ENCODE results near the gene ST8SIA5.

DNA sequence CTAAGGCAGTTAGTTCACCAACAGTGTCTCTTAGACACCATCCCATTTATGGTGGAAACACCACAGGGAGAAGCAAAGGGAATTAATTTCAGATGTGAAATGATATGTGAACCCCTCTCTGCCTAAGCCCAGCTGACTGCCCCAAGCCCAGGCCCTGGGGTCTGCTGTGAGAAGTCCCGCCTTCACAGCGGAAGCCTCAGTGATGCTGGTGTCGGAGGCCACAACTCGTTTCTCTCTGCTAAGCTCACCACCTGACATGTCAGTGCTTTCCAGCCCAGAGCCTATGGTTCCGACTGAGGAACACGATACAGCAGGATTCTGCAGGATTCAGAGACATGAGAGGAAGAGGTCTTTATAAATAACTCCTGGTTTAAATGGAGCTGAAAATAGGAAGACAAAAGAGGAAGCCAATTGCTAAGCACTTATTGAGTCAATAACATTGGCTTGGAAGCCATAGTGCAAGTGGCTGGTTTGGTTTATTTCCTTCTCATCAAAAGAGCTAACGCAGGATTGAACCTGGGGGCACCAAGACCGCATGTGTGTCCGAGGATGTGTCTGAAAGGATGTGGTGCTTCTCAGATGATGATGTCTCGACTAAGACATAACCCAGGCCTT is 78.0 kb downstream of the ST8SIA5 start:
- TF ChIP-seq POLR2A (IDR thresholded peaks at IDR 0.05) (no peak), POLR2AphosphoS5 (IDR thresholded peaks at IDR 0.05) (no peak)
- TF ChIP-seq, protein P1, sequence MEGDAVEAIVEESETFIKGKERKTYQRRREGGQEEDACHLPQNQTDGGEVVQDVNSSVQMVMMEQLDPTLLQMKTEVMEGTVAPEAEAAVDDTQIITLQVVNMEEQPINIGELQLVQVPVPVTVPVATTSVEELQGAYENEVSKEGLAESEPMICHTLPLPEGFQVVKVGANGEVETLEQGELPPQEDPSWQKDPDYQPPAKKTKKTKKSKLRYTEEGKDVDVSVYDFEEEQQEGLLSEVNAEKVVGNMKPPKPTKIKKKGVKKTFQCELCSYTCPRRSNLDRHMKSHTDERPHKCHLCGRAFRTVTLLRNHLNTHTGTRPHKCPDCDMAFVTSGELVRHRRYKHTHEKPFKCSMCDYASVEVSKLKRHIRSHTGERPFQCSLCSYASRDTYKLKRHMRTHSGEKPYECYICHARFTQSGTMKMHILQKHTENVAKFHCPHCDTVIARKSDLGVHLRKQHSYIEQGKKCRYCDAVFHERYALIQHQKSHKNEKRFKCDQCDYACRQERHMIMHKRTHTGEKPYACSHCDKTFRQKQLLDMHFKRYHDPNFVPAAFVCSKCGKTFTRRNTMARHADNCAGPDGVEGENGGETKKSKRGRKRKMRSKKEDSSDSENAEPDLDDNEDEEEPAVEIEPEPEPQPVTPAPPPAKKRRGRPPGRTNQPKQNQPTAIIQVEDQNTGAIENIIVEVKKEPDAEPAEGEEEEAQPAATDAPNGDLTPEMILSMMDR (IDR thresholded peaks at IDR 0.05) = no peak

Data from sigmoid colon (tissue), 4 donors.